GM18511 (cell line): ENCODE data around the gene PALM.
A peak's percentile ranks its signal among the peaks of the same experiment; 100 is the strongest.
"Not testable (repeated sequence)": the region's sequence is repeated elsewhere in the genome, so short reads cannot be mapped to it uniquely, and the experiment has no call there.

Experiments used
- ATAC-seq: cut with Tn5 transposase; IDR thresholded peaks from one replicate; pipeline ENCODE4 v1.9.1; 2021; ENCODE audit warnings: mild to moderate bottlenecking, moderate library complexity; ENCODE audit not compliant: unreplicated experiment

The PALM gene, protein sequence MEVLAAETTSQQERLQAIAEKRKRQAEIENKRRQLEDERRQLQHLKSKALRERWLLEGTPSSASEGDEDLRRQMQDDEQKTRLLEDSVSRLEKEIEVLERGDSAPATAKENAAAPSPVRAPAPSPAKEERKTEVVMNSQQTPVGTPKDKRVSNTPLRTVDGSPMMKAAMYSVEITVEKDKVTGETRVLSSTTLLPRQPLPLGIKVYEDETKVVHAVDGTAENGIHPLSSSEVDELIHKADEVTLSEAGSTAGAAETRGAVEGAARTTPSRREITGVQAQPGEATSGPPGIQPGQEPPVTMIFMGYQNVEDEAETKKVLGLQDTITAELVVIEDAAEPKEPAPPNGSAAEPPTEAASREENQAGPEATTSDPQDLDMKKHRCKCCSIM

DNA sequence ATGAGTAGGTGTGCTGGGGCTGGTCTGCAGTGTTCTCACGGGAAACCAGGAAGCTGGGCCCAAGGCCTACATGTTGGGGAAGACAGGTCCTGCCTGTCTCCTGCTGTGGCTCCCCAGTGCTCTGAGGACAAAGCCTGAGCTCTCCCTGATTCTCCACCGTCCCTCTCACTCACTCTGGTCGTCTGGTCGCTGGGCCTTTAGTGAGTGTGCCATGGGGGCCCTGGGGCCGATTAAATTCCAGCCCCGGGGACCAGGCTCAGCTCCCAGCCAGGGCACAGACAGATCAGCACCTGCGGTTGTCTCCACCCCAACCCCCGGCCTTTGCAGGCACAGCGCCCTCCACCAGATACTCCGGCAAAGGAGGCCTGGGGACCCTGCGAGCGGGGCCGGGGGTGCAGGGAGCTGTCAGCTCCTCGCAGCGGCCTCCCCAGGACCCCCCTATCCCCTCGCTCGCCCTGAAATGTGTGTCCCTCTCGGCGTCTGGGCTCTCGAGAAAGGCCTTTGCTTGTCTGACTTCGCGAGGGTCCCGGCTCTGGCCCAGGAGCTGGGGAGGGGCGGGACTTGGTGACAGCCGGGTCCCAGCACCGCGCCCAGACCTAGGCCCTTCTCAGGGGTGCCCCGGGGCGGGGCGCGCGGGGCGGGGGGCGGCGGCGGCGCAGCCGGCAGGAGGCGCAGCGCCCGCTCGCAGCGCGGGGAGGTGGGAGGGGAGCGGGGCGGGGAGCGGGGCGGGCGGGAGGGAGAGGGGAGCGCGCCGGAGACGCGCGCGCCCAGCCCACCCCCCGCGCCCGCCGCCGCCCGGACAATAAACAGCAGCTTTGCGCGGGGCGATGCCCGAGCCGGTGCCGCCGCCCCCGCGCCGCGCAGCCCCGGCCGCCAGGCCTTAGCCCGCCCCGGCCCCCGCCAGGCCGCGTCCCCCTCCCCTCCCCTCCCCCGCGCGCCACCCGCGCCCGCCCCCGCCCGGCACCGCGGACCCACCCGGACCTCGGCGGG lies at the start of gene PALM:
Gene PALM (plus strand): TSS at position 782 of the 990 bp plus-strand sequence. CDS start 212 bp downstream, outside the sequence.
- ATAC-seq, result no peak

DNA sequence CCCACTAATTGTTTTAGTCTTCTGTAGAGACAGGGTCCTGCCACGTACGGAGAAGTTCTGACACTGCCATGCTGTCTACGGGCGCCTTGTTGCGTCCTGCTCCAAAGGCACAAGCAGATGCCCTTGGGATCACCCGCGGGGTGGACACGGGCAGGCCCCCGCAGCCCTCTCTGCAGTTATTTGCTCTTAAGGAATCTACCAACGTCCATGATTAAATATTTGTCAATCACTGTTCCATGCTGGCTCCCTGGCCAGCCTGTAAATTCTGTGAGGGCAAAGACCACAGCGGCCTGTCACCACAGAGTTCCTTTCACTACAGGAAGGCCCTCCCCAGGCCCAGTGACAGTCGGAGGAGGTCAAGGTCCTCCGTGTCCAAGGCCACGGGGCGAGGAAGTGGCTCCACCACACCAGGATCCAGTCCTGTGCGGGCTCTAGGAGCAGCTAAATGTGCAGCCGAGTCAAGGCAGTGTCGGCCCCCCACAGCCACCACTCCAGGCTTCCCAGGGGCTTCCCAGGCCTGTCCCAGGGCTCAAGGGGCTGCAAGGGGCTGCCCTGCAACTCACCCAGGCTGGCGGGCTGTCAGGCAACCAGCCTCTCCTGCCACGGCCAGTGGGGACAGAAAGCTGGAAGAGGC lies 47.8 kb upstream of the PALM start:
- ATAC-seq, result no peak

DNA sequence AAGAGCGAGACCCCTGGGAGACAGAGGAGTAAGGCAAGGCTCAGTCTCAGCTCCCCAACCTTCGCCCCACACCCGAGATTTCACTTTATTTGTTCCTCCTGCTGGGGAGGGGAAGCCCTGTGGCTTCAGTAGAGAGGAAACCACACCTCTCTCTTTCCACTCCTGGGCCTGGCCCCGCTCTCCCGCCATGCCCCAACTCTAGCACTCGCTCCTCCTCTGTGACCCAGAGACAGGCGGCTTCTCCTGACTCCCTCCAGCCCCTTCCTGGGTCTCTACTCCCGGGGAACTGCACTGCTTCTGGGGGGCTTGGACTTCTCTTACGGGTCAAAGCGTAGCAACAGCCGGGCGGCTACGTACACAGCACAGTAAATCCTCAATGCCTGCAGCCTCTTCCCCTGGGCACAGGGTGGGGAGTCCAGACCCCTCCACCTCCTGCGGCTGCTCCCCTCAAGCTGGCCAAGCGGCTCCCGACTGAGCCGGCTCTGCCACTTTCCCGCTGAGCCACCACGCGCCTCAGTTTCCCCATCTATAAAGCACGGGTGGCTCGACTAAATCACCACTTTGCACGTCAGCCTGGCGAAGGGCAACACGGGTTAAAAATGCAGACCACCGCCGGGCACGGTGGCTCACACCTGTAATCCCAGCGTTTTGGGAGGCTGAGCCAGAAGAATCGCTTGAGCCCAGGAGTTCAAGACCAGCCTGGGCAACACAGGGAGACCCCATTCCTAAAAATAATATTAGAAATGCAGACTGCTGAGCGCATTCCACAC lies 47.1 kb upstream of the PALM start:
- no peak for ATAC-seq

DNA sequence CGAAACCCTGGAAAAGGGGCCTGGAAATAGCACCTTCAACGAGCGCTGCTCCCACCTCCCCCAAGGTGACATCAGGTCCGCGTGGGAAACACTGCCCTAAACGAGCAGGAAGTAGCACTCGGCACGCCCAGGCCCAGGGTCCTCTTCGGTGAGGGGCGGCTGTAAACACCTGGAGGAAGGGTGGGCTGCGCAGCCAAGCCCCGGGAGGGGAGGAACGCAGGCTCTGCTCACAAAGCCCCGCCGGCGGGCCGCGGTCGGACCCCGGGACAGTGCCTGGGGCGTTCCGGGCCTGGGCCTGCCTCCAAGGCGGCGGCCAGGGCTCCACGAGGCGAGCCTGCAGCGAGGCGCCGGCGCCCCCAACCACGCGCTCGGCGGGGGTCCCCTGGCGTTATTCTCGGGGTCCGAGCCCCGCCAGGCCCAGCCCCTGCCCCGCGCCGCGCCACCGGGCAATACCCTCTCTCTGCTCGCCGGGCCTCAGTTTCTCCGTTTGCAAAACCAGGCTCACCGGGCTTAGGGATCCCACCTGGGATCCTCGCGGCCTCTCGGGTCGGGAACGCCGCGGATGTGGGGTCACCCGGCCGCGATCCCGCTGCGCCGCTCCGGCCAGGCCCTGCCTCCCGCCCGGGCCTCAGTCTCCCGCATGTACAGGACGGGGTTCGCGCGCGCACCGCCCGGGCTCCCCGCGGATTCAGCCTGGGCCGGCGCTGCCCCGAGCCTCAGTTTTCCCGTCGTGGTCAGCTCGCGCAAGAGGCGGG lies 46.4 kb upstream of the PALM start:
- peak; percentile 6 for ATAC-seq

DNA sequence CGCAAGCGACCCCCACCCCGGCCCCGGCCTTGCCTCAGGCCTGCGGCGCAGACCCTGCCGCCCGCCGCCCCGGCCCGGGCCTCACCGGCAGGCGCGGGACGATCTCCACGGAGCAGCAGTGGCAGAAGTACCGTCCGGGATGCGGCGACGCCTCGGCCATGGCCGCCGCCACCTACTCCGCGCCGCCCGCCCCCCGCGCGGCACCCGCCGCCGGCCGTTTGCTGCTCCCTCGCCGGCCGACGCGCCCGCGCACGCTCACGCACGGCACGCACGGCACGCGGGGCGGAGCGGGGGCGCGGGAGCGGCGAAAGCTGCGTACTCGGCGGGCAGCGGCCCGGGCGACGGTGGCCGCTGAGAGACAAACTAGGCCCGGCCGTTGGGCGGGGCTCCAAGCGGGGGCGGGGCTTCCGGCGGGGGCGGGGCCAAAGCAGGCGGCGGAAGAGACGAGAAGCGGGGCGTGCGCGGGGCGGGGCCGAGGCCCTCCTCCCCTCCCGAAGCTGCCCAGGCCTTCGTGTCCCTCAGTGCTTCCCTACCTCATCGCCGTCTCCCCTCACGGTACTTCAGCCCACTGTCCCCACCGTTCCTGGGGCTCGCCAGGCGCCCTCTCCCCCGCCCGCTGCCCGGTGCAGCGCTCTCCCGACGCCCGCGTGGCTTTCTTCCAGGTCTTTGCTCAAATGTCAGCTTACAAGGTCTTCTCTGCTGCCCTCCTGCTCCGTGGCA lies 45.6 kb upstream of the PALM start, which contains the start of gene RNF126:
Gene RNF126 (minus strand): TSS at position 253 of the 720 bp plus-strand sequence. CDS start 93 bp downstream, at position 160.
- ATAC-seq, result peak; percentile 58

DNA sequence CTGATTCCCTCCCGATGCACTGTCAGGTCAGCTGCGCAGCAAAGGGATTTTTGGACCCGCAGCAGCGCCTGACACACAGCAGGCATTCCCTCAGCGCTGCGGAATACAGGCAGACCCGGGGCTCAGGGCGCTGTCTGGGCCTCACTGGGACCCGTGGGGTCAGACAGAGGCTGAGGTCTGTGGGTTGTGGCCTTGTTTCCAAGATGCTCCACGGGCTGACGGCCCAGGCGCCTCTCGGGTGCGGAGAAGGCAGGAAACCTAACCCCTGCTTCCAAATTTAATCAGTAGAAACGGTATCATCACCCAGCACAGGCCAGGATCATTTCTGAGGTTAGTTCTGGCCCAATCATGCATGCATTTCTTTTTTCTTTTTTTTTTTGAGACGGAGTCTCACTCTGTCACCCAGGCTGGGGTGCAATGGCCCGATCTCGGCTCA lies 45.0 kb upstream of the PALM start:
- ATAC-seq, result no peak

DNA sequence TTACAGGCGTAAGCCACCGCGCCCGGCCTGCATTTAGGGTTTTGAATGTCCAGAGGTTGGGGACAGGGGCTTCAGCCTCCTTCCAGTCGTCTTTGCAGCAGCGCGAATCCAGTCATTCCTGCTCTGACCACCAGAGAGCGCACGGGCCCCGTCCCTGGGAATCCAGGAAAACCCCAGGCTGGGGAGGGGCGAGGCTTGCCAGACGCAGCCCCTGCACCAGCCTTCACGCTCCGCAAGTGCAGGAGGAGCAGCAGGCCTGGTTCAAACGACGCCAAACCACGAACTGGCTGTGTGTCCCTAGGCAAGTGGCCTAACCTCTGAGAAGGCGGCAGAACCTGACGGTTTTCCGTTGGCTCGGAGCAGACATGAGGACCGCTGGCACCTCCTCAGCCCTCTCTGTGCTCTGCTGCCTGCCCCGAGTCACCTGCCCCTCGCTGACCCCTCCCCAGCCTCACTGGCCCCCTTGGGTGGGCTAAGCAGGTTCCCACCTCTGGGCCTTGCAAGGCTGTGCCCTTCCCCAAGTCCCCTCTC lies 43.8 kb upstream of the PALM start:
- ATAC-seq, result no peak

DNA sequence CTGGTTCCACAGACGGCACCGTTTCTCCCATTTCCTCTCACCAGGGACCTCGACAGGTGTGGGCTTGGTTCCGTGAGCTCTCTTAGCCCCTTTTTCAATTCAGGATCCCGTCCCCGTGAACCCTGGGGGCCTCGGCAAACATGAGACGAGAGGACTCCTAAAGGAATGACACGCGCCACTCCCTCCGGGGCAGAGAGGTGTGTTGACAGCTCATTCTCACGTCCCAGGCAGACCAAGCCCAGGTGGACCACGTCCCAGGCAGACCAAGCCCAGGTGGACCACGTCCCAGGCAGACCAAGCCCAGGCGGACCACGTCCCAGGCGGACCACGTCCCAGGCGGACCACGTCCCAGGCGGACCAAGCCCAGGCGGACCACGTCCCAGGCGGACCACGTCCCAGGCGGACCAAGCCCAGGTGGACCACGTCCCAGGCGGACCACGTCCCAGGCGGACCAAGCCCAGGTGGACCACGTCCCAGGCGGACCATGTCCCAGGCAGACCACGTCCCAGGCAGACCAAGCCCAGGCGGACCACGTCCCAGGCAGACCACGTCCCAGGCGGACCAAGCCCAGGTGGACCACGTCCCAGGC lies 41.7 kb upstream of the PALM start:
- ATAC-seq, result not testable (repeated sequence)

DNA sequence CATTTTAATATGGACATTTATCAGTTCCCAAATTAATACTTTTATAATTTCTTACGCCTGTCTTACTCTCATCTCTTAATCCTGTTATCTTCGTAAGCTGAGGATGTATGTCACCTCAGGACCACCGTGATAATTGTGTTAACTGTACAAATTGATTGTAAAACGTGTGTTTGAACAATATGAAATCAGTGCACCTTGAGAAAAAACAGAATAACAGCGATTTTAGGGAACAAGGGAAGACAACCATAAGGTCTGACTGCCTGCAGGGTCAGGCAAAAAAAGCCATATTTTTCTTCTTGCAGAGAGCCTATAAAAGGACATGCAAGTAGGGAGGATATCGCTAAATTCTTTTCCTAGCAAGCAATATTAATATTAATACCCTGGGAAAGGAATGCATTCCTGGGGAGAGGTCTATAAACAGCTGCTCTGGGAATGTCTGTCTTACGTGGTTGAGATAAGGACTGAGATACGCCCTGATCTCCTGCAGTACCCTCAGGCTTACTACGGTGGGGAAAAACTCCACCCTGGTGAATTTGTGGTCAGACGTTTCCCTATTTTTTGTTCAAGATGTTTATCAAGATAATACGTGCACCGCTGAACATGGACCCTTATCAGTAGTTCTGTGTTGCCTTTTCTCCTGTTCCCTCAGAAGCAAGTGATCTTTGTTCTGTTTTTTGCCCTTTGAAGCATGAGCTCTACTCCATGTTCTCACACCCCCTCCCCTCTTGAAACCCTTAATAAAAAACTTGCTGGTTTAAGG lies 39.9 kb upstream of the PALM start:
- not testable (repeated sequence) for ATAC-seq

DNA sequence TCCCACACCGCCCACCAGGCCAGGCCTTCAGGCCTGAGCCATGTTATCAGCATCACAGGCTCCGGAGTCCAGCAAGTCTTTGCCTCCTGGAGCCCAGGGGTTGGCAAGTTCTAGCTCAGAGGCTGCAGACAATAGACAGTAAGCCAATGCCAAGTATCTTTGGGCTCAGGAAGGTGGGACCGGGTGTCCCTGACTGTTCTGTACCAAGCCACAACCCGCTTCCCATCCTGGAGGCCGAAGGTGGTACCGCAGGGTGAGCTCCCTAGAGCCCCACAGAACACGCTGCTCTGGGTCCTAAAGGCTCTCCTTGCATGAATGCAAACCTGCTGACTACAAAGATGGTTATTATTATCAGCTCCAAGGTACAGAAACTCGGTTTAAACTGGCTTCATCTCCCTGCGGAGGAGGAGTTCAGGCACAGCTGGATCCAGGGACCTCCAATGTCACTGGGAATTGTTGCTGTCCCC lies 38.1 kb upstream of the PALM start:
- ATAC-seq, result no peak

DNA sequence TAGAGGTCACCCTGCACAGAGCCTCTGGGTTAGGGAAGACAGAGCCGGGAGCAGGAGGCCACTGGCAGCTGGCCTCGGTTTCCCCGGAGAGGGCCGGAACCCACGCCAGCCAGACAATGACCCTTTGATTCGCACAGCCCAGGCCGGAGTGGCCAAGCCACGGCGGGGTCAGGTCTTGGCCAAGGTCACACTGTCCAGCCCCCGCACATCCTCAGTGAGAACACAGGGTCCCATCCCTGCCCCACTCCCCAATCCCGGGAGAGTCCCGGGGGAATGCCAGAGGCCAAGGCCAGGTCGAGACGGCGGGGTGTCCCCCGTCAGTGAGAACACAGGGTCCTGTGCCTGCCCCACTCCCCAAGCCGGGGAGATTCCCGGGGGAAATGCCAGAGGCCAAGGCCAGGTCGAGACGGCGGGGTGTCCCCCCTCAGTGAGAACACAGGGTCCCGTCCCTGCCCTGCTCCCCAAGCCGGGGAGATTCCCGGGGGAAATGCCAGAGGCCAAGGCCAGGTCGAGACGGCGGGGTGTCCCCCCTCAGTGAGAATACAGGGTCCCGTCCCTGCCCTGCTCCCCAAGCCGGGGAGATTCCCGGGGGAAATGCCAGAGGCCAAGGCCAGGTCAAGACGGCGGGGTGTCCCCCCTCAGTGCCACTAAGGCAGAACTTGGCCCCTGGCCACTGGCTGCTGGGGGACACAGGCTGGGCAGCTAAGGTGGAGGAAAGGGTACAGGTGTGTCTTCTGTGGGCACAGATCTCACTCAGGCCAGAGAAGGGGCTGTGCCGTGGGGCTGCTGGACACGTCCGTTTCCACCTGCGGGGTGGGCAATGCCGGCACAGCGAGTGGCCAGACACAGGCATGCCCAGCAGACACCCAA lies 34.2 kb upstream of the PALM start:
- ATAC-seq, result no peak

DNA sequence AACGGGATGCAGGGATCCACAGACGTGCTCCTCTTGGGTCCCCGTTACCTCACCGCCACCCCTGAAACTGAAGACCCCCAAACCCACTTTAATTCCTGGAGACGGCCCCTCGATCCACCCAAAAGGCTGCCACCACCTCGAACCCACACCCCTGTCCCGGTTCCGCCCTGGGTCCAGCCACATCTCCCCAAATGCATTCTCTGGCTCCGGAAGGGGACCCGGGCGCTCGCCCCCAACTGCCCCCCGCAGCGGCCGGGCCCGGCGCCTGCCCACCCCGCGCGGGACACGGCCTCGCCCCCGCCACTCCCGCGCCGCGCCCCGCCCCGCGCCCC lies 32.8 kb upstream of the PALM start:
- ATAC-seq, result no peak

DNA sequence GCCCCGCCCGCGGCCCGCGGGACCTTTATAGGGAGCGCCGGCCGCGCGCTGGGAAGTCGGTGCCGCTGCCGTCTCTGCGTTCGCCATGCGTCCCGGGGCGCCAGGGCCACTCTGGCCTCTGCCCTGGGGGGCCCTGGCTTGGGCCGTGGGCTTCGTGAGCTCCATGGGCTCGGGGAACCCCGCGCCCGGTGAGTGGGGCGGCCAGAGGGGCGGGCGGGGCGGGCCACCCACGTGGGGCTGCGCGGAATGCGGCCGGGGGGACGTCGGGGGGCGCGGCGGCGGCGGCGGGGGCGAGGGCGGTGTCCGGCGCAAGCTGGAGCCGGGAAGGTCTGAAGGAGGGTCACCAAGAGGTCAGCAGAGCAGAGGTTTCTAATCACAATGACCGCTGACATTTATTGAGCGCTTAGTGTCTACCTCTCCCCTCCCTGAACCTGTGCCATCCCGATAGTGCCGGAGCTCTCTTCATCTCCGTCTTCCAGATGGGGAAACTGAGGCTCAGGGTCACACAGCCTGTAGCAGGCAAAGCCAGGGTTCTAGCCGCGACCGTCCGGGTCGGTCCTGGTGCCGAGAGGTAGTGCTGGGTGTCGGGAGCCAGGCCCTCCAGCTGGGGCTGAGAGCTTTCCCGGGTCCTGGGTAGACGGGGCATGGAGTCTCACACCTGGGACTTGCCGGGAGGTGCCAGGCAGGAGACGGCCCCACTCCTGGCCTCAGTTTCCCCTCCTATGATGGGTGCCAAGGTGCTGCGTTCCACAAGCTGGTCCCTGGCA lies 32.2 kb upstream of the PALM start, which contains the start of gene FSTL3:
Gene FSTL3 (plus strand): TSS at position 54 of the 767 bp plus-strand sequence. CDS start 32 bp downstream, at position 86.
- no peak for ATAC-seq

DNA sequence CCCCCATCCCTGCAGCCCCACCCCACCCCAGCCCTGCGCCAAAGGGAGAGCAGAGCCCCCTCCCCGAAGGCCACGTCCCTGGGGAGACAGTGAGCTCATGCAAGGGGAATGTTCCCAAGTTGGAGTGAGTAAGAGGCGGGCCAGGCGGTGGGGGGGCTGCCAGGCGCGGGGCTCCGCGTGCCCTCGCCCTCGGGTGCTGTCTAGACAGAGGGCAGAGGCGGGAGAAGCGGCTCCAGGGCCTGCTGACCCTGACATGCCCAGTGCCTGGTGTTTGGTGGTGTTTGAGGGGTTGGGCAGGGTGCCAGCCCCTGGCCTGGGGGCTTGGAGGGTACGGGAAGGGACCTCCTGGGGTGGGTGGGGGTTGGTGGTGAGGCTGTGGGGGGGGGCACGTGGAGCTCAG lies 31.5 kb upstream of the PALM start:
- ATAC-seq, result no peak

DNA sequence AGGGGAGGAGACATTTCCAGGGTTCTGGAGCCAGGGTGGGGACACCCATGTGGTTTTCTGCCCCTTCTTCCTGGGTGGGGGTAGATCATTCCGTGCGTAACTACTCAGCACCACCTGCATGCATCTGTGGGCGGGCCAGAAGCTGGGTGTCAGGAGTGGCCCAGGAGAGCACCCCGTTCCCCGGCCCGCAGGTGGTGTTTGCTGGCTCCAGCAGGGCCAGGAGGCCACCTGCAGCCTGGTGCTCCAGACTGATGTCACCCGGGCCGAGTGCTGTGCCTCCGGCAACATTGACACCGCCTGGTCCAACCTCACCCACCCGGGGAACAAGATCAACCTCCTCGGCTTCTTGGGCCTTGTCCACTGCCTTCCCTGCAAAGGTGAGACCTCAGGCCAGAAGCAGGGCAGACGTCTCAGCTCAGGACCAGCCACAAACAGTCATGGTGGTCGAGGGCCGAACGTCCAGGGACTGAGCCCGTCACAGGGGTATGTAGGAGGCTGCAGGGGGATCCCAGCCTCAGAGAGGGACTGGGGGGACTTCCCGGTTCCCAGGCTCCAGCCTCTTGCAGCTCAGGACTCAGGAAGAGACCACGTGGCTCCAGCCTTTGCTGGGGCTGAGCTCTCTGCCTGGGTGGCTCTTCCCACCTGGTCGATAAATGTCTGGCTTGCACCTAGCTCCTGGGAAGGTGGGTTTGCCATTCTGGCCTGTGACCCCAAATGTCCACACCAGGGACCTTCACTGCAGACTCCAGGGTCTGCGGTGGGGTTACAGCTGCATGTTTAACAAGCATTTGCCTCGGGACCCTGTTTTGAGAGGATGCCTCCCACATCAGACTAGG lies 30.9 kb upstream of the PALM start:
- ATAC-seq, result no peak
